ENCODE measurements around the gene MARCHF9.
"Not testable (repeated sequence)": the region's sequence is repeated elsewhere in the genome, so short reads cannot be mapped to it uniquely, and the experiment has no call there.

The MARCHF9 gene

GRCh38 chr12:57754411-57755193, at the start of gene MARCHF9:
MARCHF9 (plus strand) TSS chr12:57755103; CDS start chr12:57755529, 426 bp downstream.
- DNase-seq, result peak; percentile 66

GRCh38 chr12:57707250-57707649, 47.7 kb upstream of the MARCHF9 start:
- no peak for DNase-seq

- DNase-seq, result no peak
Measured at GRCh38 chr12:57708296-57708695, 46.6 kb upstream of the MARCHF9 start.

GRCh38 chr12:57712701-57713100, 42.2 kb upstream of the MARCHF9 start:
- DNase-seq, result no peak

GRCh38 chr12:57713209-57713608, 41.7 kb upstream of the MARCHF9 start:
- no peak for DNase-seq

GRCh38 chr12:57715036-57715748, 39.7 kb upstream of the MARCHF9 start:
- DNase-seq, result not testable (repeated sequence)

GRCh38 chr12:57715786-57716185, 39.1 kb upstream of the MARCHF9 start:
- no peak for DNase-seq

GRCh38 chr12:57716305-57716704, 38.6 kb upstream of the MARCHF9 start:
- DNase-seq, result no peak

- DNase-seq, result no peak
Measured at GRCh38 chr12:57717131-57717530, 37.8 kb upstream of the MARCHF9 start.

GRCh38 chr12:57717846-57718640, 36.9 kb upstream of the MARCHF9 start:
- no peak for DNase-seq

GRCh38 chr12:57718641-57719528, 36.0 kb upstream of the MARCHF9 start:
- DNase-seq, result no peak

GRCh38 chr12:57719777-57720605, 34.9 kb upstream of the MARCHF9 start:
- no peak for DNase-seq

GRCh38 chr12:57720606-57721595, 34.0 kb upstream of the MARCHF9 start:
- DNase-seq, result no peak

- DNase-seq, result not testable (repeated sequence)
Measured at GRCh38 chr12:57721846-57722608, 32.9 kb upstream of the MARCHF9 start.

GRCh38 chr12:57722716-57723629, 31.9 kb upstream of the MARCHF9 start:
- no peak for DNase-seq

- no peak for DNase-seq
Measured at GRCh38 chr12:57723630-57723962, 31.3 kb upstream of the MARCHF9 start.

- DNase-seq, result no peak
Measured at GRCh38 chr12:57724003-57724935, 30.6 kb upstream of the MARCHF9 start.
